ENCODE measurements around the gene NPAS4. TPM values are rescaled to one million over a fixed set of nuclear protein-coding genes. Genes with fewer than 3 reads are reported as not detected.

NPAS4 gene
- total and polyA plus RNA-seq, 7 experiments from 2014 or later = 0.53 TPM; not detected in 6

- no peaks in the 10 kb centered on the region for H3K4me1 ChIP-seq (ENCODE audit: control insufficient read depth in 2 of 2, insufficient read depth in 2 of 2, low read length in 2 of 2)
- POLR2A ChIA-PET = no interaction called here
- no peak overlapping the region for H3K4me3 ChIP-seq (ENCODE audit: low read length)
- H3K27ac ChIP-seq (ENCODE audit: low read depth, low read length) = no peak overlapping the region
- H3K36me3 ChIP-seq (ENCODE audit: control insufficient read depth in 2 of 3, insufficient read depth in 3 of 3, low read length in 3 of 3) = no peaks in the 10 kb centered on the region
- no peaks in the 10 kb centered on the region for H3K27me3 ChIP-seq (ENCODE audit: control insufficient read depth in 2 of 2, insufficient read depth in 2 of 2, low read length in 2 of 2)
- H3K9me3 ChIP-seq (ENCODE audit: control insufficient read depth in 2 of 3, low read length in 3 of 3) = peaks cover 0 to 8% (median 0%) of the 10 kb centered on the region in 3 experiments
- no peak overlapping the region for H3K27ac Mint-ChIP-seq
- ATAC-seq = peak; percentile 19
- intact Hi-C loops (cut with micrococcal nuclease) = no loop called here
- H3K4me1 Mint-ChIP-seq = peaks cover 0 to 4% (median 0%) of the 10 kb centered on the region in 7 donors
- no peak for DNase-seq
- H3K9me3 Mint-ChIP-seq = peaks cover 3 to 18% (median 10%) of the 10 kb centered on the region in 11 donors
- peaks cover 0 to 14% (median 2%) of the 10 kb centered on the region in 5 donors for H3K27me3 Mint-ChIP-seq
- no peak overlapping the region for H3K4me3 Mint-ChIP-seq
- CTCF ChIA-PET = no interaction called here
- peaks cover 0 to 5% (median 3%) of the 10 kb centered on the region in 5 donors for H3K36me3 Mint-ChIP-seq
Observed at GRCh38 chr11:66443602-66444001, 22.8 kb downstream of the NPAS4 start.

GRCh38 chr11:66447012-66447411, 26.2 kb downstream of the NPAS4 start:
- Mint-ChIP-seq H3K9me3 (peaks cover 3 to 18% (median 10%) of the 10 kb centered on the region in 11 donors), H3K36me3 (peaks cover 0 to 5% (median 3%) of the 10 kb centered on the region in 5 donors), H3K27me3 (peaks cover 3 to 14% (median 5%) of the 10 kb centered on the region in 5 donors), H3K4me3 (no peak overlapping the region), H3K4me1 (peaks cover 0 to 3% (median 0%) of the 10 kb centered on the region in 7 donors), H3K27ac (no peak overlapping the region)
- no peaks in the 10 kb centered on the region for H3K36me3 ChIP-seq (ENCODE audit: control insufficient read depth in 2 of 3, insufficient read depth in 3 of 3, low read length in 3 of 3)
- ChIA-PET CTCF (interaction anchor here (0.6 to 0.7 kb wide), 3 partner anchors 25 to 866 kb away, joined by 3 read pairs; no protein-coding TSS in a partner anchor), POLR2A (no interaction called here)
- H3K9me3 ChIP-seq (ENCODE audit: control insufficient read depth in 2 of 3, low read length in 3 of 3) = peaks cover 0 to 8% (median 0%) of the 10 kb centered on the region in 3 experiments
- intact Hi-C loops (cut with micrococcal nuclease) = no loop called here
- DNase-seq (no peak), ATAC-seq (no peak)
- no peaks in the 10 kb centered on the region for H3K4me1 ChIP-seq (ENCODE audit: control insufficient read depth in 2 of 2, insufficient read depth in 2 of 2, low read length in 2 of 2)
- no peaks in the 10 kb centered on the region for H3K27me3 ChIP-seq (ENCODE audit: control insufficient read depth in 2 of 2, insufficient read depth in 2 of 2, low read length in 2 of 2)
- no peak overlapping the region for H3K4me3 ChIP-seq (ENCODE audit: low read length)
- no peak overlapping the region for H3K27ac ChIP-seq (ENCODE audit: low read depth, low read length)

GRCh38 chr11:66448523-66448922, 27.7 kb downstream of the NPAS4 start:
- peaks cover 5 to 13% (median 9%) of the 10 kb centered on the region in 5 donors for H3K27me3 Mint-ChIP-seq
- peaks cover 0 to 2% (median 0%) of the 10 kb centered on the region in 3 experiments for H3K9me3 ChIP-seq (ENCODE audit: control insufficient read depth in 2 of 3, low read length in 3 of 3)
- CTCF ChIA-PET = no interaction called here
- POLR2A ChIA-PET = interaction anchor here (0.6 kb wide), 1 partner anchor 196 kb away, joined by 3 read pairs; no protein-coding TSS in a partner anchor
- H3K36me3 Mint-ChIP-seq = peaks cover 0 to 5% (median 3%) of the 10 kb centered on the region in 5 donors
- H3K4me3 Mint-ChIP-seq = no peak overlapping the region
- no peak overlapping the region for H3K27ac ChIP-seq (ENCODE audit: low read depth, low read length)
- DNase-seq = no peak
- H3K27ac Mint-ChIP-seq = peak overlapping the region in 1 of 9 donors; percentile 84
- H3K4me1 Mint-ChIP-seq = peaks cover 0 to 3% (median 0%) of the 10 kb centered on the region in 7 donors
- H3K4me1 ChIP-seq (ENCODE audit: control insufficient read depth in 2 of 2, insufficient read depth in 2 of 2, low read length in 2 of 2) = no peaks in the 10 kb centered on the region
- H3K27me3 ChIP-seq (ENCODE audit: control insufficient read depth in 2 of 2, insufficient read depth in 2 of 2, low read length in 2 of 2) = no peaks in the 10 kb centered on the region
- ATAC-seq = no peak
- peaks cover 0 to 10% (median 5%) of the 10 kb centered on the region in 11 donors for H3K9me3 Mint-ChIP-seq
- no peak overlapping the region for H3K4me3 ChIP-seq (ENCODE audit: low read length)
- intact Hi-C loops (cut with micrococcal nuclease) = no loop called here
- no peaks in the 10 kb centered on the region for H3K36me3 ChIP-seq (ENCODE audit: control insufficient read depth in 2 of 3, insufficient read depth in 3 of 3, low read length in 3 of 3)

- H3K36me3 ChIP-seq (ENCODE audit: control insufficient read depth in 2 of 3, insufficient read depth in 3 of 3, low read length in 3 of 3) = no peaks in the 10 kb centered on the region
- ChIA-PET POLR2A (no interaction called here), CTCF (no interaction called here)
- no peak for ATAC-seq
- H3K4me1 Mint-ChIP-seq = peaks cover 6 to 18% (median 16%) of the 10 kb centered on the region in 7 donors
- H3K27ac ChIP-seq (ENCODE audit: low read depth, low read length) = no peak overlapping the region
- no peaks in the 10 kb centered on the region for H3K36me3 Mint-ChIP-seq
- peaks cover 0 to 10% of the 10 kb centered on the region in 2 donors for H3K4me1 ChIP-seq (ENCODE audit: control insufficient read depth in 2 of 2, insufficient read depth in 2 of 2, low read length in 2 of 2)
- H3K9me3 Mint-ChIP-seq = peaks cover 0 to 5% (median 0%) of the 10 kb centered on the region in 11 donors
- H3K27ac Mint-ChIP-seq = no peak overlapping the region
- peaks cover 5 to 10% (median 6%) of the 10 kb centered on the region in 5 donors for H3K27me3 Mint-ChIP-seq
- no peaks in the 10 kb centered on the region for H3K27me3 ChIP-seq (ENCODE audit: control insufficient read depth in 2 of 2, insufficient read depth in 2 of 2, low read length in 2 of 2)
- H3K4me3 ChIP-seq (ENCODE audit: low read length) = no peak overlapping the region
- intact Hi-C loops (cut with micrococcal nuclease) = no loop called here
- no peaks in the 10 kb centered on the region for H3K9me3 ChIP-seq (ENCODE audit: control insufficient read depth in 2 of 3, low read length in 3 of 3)
- no peak for DNase-seq
- no peak overlapping the region for H3K4me3 Mint-ChIP-seq
Observed at GRCh38 chr11:66450560-66450959, 29.7 kb downstream of the NPAS4 start.

GRCh38 chr11:66451663-66452062, 30.8 kb downstream of the NPAS4 start:
- Histone ChIP-seq H3K4me1 (ENCODE audit: control insufficient read depth in 2 of 2, insufficient read depth in 2 of 2, low read length in 2 of 2) (peaks cover 0 to 10% of the 10 kb centered on the region in 2 donors), H3K4me3 (ENCODE audit: low read length) (no peak overlapping the region), H3K9me3 (ENCODE audit: control insufficient read depth in 2 of 3, low read length in 3 of 3) (no peaks in the 10 kb centered on the region), H3K27me3 (ENCODE audit: control insufficient read depth in 2 of 2, insufficient read depth in 2 of 2, low read length in 2 of 2) (no peaks in the 10 kb centered on the region), H3K27ac (ENCODE audit: low read depth, low read length) (no peak overlapping the region), H3K36me3 (ENCODE audit: control insufficient read depth in 2 of 3, insufficient read depth in 3 of 3, low read length in 3 of 3) (no peaks in the 10 kb centered on the region)
- Mint-ChIP-seq H3K36me3 (no peaks in the 10 kb centered on the region), H3K9me3 (peaks cover 0 to 5% (median 0%) of the 10 kb centered on the region in 11 donors), H3K27me3 (peaks cover 5 to 10% (median 6%) of the 10 kb centered on the region in 5 donors), H3K4me1 (peaks cover 6 to 18% (median 16%) of the 10 kb centered on the region in 7 donors), H3K4me3 (no peak overlapping the region), H3K27ac (no peak overlapping the region)
- DNase-seq (no peak), ATAC-seq (no peak)
- intact Hi-C loops (cut with micrococcal nuclease) = no loop called here
- POLR2A ChIA-PET = no interaction called here
- CTCF ChIA-PET = no interaction called here

GRCh38 chr11:66454247-66454646, 33.4 kb downstream of the NPAS4 start:
- Histone ChIP-seq H3K9me3 (ENCODE audit: control insufficient read depth in 2 of 3, low read length in 3 of 3) (no peaks in the 10 kb centered on the region), H3K4me1 (ENCODE audit: control insufficient read depth in 2 of 2, insufficient read depth in 2 of 2, low read length in 2 of 2) (peaks cover 0 to 10% of the 10 kb centered on the region in 2 donors), H3K27ac (ENCODE audit: low read depth, low read length) (no peak overlapping the region), H3K27me3 (ENCODE audit: control insufficient read depth in 2 of 2, insufficient read depth in 2 of 2, low read length in 2 of 2) (no peaks in the 10 kb centered on the region), H3K4me3 (ENCODE audit: low read length) (no peak overlapping the region), H3K36me3 (ENCODE audit: control insufficient read depth in 2 of 3, insufficient read depth in 3 of 3, low read length in 3 of 3) (no peaks in the 10 kb centered on the region)
- ATAC-seq (no peak), DNase-seq (no peak)
- H3K4me3 Mint-ChIP-seq = peak overlapping the region in 3 of 10 donors; percentile 10 to 35 (median 24)
- H3K9me3 Mint-ChIP-seq = peaks cover 0 to 3% (median 0%) of the 10 kb centered on the region in 11 donors
- POLR2A ChIA-PET = interaction anchor here (0.6 to 1.3 kb wide), 2 partner anchors 26 to 108 kb away, joined by 3 to 4 read pairs; partner anchors contain the start of gene DPP3
- H3K27me3 Mint-ChIP-seq = peaks cover 0 to 10% (median 4%) of the 10 kb centered on the region in 5 donors
- H3K27ac Mint-ChIP-seq = peak overlapping the region in 1 of 9 donors; percentile 30
- CTCF ChIA-PET = interaction anchor here (2.7 kb wide), 1 partner anchor 15 kb away, joined by 12 read pairs; the partner anchor contains the start of gene MRPL11
- intact Hi-C loops (cut with micrococcal nuclease) = no loop called here
- peaks cover 6 to 25% (median 18%) of the 10 kb centered on the region in 7 donors for H3K4me1 Mint-ChIP-seq
- H3K36me3 Mint-ChIP-seq = no peaks in the 10 kb centered on the region
